Parathyroid adenoma (tissue), 2 donors: Measurements from ENCODE around the gene NRXN2.

ENCODE experiments used
- H2AFZ ChIP-seq: fragments of 300-600 bp; sonication (generic); one replicate; pipeline ENCODE4 v1.7.0; 2017; ENCODE audit warnings: antibody characterized with exemption, mild to moderate bottlenecking
- H3K27ac ChIP-seq: fragments of 300-600 bp; sonication (generic); one replicate; pipeline ENCODE4 v1.7.0; 2017
- H3K27me3 ChIP-seq: fragments of 300-600 bp; sonication (generic); one replicate; pipeline ENCODE4 v1.7.0; 2017; ENCODE audit warnings: low read length; ENCODE audit not compliant: control insufficient read depth, insufficient read depth
- H3K36me3 ChIP-seq: fragments of 300-600 bp; sonication (generic); one replicate; pipeline ENCODE4 v1.7.0; 2017; ENCODE audit warnings: low read length; ENCODE audit not compliant: control insufficient read depth, insufficient read depth
- H3K4me1 ChIP-seq: fragments of 300-600 bp; sonication (generic); one replicate; pipeline ENCODE4 v1.7.0; 2017; ENCODE audit warnings: control low read depth
- H3K4me2 ChIP-seq: fragments of 300-600 bp; sonication (generic); one replicate; pipeline ENCODE4 v1.7.0; 2017; ENCODE audit warnings: low read length
- H3K4me3 ChIP-seq: fragments of 300-600 bp; sonication (generic); one replicate; pipeline ENCODE4 v1.7.0; 2017; ENCODE audit warnings: low read depth, low read length
- H3K79me2 ChIP-seq: fragments of 300-600 bp; sonication (generic); one replicate; pipeline ENCODE4 v1.7.0; 2017; ENCODE audit warnings: control low read depth
- H3K9ac ChIP-seq: fragments of 300-600 bp; sonication (generic); one replicate; pipeline ENCODE4 v1.7.0; 2017; ENCODE audit warnings: mild to moderate bottlenecking
- H3K9me3 ChIP-seq: fragments of 300-600 bp; sonication (generic); one replicate; pipeline ENCODE4 v1.7.0; 2017; ENCODE audit warnings: low read length; ENCODE audit not compliant: control insufficient read depth
- TF ChIP-seq, protein P1 (sequence below): fragments of 300-600 bp; sonication (generic); IDR thresholded peaks from one replicate; pipeline ENCODE4 v1.7.0; 2017; ENCODE audit warnings: antibody characterized with exemption, mild to moderate bottlenecking
- donor health status: primary hyperparathyroidism.

The NRXN2 gene

DNA sequence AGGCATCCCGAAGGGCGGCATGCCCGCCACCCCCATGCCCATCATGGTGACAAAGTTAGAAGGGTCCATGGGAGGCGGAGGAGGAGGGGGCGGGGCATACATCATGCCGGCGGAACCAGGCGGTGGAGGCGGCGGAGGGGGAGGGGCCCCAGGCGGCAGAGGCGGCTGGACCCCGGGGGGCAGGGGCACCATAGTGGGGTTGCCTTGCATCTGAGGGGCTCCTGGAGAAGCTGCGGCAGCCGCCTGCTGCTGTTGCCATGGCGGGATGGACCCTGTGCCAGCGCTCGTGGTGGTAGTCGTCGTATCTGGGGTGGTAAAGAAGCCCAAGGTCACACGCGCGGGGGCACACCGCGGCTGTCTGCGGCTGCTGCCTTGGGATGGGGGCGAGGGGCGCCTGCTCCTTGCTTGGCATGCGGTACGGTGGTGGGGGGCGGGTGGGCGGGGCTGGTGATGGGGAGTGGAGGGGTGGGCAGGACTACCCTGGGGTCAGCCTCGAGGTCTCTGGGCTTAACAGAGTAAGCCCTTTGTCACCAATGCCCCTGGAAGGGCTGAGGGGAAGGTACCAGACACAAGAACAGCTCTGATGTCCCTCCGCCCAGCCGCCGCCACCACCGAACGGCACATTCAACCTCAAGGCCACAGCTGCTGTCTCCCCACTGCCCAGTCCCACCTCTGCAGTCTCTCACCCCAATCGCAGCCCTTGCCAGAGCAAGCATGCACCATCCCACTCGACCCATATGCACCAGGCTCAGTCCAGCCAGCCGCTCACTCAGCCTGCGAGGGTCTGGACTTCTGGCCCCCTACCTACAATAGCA lies 43.1 kb upstream of the NRXN2 start:
- Histone ChIP-seq H3K79me2 (peaks cover 19% of the 10 kb centered on the region), H3K27me3 (no peaks in the 10 kb centered on the region), H3K4me2 (no peak overlapping the region), H3K9ac (no peak overlapping the region), H3K4me3 (no peak overlapping the region), H3K4me1 (peaks cover 15% of the 10 kb centered on the region), H3K27ac (no peak overlapping the region), H3K9me3 (no peaks in the 10 kb centered on the region), H3K36me3 (no peaks in the 10 kb centered on the region), H2AFZ (no peak overlapping the region)
- TF ChIP-seq, protein P1, sequence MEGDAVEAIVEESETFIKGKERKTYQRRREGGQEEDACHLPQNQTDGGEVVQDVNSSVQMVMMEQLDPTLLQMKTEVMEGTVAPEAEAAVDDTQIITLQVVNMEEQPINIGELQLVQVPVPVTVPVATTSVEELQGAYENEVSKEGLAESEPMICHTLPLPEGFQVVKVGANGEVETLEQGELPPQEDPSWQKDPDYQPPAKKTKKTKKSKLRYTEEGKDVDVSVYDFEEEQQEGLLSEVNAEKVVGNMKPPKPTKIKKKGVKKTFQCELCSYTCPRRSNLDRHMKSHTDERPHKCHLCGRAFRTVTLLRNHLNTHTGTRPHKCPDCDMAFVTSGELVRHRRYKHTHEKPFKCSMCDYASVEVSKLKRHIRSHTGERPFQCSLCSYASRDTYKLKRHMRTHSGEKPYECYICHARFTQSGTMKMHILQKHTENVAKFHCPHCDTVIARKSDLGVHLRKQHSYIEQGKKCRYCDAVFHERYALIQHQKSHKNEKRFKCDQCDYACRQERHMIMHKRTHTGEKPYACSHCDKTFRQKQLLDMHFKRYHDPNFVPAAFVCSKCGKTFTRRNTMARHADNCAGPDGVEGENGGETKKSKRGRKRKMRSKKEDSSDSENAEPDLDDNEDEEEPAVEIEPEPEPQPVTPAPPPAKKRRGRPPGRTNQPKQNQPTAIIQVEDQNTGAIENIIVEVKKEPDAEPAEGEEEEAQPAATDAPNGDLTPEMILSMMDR, result no peak

DNA sequence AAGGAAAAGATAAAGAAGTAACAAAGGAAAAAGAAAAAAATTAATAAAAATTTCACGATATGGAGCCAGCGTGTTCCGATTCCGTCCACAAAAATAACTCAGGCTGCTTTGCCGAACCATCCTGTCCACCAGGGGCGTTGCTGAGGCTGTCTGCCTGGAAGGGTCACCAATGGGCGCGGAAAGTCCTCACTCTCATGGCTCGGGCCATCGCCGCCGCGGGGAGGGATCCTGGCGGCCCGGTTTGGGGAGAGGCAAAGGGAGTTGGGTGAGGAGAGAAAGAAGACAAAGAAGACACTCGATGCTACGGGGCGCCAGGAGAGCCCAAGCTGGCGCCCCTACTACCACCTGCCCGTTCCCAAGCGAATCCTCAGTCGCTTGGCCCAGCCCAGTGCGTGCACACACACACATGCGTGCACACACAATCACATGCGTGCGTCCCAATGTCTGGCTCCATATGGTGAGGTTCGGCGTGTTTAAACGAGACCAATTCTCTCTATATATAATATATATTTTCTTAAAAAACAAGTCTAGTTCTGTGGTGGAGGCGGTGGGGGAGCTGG lies 42.4 kb upstream of the NRXN2 start:
- Histone ChIP-seq H2AFZ (no peak overlapping the region), H3K4me1 (peaks cover 15% of the 10 kb centered on the region), H3K36me3 (no peaks in the 10 kb centered on the region), H3K27me3 (no peaks in the 10 kb centered on the region), H3K27ac (no peak overlapping the region), H3K9ac (no peak overlapping the region), H3K79me2 (peaks cover 18% of the 10 kb centered on the region), H3K4me3 (no peak overlapping the region), H3K4me2 (no peak overlapping the region), H3K9me3 (no peaks in the 10 kb centered on the region)
- TF ChIP-seq, protein P1, result no peak

DNA sequence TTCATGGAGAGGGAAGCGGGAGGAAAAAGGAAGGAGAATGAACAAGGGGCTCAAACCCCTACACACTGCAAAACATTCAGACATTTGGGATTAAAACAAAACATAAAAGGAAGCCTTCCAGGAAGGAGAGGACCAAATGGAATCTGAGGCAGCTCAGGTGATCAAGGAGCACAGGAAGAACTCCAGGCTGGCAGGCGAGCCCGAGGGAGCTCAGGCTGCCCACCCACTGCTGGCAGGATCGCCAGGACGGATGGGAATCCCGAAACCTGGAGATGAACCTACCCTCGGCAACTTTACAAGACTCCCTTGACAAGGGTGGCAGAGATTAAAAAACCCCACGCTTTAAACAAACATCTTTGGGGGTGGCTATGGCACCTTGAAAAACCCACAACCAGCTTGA lies 41.8 kb upstream of the NRXN2 start:
- Histone ChIP-seq H3K4me2 (no peak overlapping the region), H3K79me2 (peaks cover 12% of the 10 kb centered on the region), H3K27ac (no peak overlapping the region), H3K27me3 (no peaks in the 10 kb centered on the region), H2AFZ (no peak overlapping the region), H3K9ac (no peak overlapping the region), H3K9me3 (no peaks in the 10 kb centered on the region), H3K36me3 (no peaks in the 10 kb centered on the region), H3K4me3 (no peak overlapping the region), H3K4me1 (peaks cover 15% of the 10 kb centered on the region)
- TF ChIP-seq, protein P1, result no peak

DNA sequence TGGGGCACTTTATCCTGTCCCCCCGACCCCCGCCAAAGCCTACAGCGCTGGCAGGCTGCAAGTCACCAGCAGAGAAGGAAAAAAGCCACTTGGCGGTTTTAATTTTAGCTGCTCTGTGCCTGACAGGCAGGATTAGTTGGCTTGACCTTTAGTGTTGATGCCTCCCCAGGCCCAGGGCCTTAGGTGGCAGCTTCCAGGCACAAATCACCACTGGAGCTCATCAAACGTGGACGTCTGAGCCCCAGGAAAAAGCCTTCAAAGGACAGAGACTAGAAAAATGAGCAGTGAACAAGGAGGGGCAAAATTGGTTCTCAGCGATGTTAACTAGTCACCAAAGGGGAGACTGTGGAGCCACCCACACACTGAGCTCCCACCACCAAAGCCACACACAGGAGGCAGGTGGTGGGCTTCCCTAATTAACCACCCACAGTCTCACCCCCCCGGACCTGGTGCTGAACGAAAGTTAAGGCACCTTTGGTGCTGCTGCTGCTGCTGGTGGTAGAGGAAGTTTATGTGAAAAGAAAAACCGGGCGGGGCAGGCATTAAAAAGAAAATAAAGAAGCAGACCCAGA lies 41.1 kb upstream of the NRXN2 start:
- Histone ChIP-seq H3K9ac (no peak overlapping the region), H3K36me3 (no peaks in the 10 kb centered on the region), H3K4me3 (no peak overlapping the region), H3K4me2 (no peak overlapping the region), H3K9me3 (no peaks in the 10 kb centered on the region), H2AFZ (no peak overlapping the region), H3K4me1 (peaks cover 15% of the 10 kb centered on the region), H3K27ac (peak overlapping the region; percentile 66), H3K79me2 (peaks cover 8% of the 10 kb centered on the region), H3K27me3 (no peaks in the 10 kb centered on the region)
- TF ChIP-seq, protein P1, result no peak
